Cerebellar cortex (tissue), 1 donor: ENCODE measurements around the gene SMCHD1.
"Not testable (repeated sequence)": the region's sequence is repeated elsewhere in the genome, so short reads cannot be mapped to it uniquely, and the experiment has no call there.

ENCODE experiments used
- DNase-seq: peaks from one replicate; pipeline ENCODE4 v3.0.0-alpha.2; 2015; ENCODE audit warnings: low spot score

The SMCHD1 gene

DNA sequence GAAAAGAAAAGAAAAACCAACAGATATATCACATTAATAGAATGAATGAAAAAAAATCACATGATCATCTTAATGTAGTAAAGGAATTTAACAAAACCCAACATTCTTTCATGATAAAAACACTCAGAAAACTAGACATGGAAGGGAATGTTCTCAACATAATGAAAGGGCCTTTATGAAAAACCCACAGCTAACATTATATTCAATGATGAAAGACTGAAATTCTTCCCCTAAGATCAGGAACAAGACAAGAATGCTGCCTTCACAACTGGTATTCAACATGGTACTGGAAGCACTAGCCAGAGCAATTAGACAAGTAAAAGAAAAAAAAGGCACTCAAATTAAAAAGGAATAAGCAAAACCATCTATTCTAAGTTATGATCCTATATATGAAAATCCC lies 162.8 kb downstream of the SMCHD1 start:
- DNase-seq, result no peak

DNA sequence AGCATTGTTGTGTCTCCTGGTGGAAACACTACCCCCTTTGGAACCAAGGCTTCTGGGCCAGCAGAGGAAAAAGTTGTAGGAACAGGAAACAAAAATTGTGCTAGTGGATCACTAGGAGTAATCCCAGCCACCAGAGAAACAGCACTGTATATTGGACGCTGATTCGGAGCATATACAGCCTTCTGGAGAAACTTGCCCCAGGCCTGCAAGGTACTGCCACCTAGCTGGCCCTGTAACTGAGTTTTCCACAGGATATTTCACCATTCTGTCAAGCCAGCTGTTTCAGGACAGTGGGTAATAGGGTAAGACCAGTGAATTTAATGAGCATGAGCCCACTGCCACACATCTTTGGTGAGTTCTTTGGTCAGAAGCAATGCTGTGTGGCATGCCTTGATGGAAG lies 166.2 kb downstream of the SMCHD1 start:
- no peak for DNase-seq

DNA sequence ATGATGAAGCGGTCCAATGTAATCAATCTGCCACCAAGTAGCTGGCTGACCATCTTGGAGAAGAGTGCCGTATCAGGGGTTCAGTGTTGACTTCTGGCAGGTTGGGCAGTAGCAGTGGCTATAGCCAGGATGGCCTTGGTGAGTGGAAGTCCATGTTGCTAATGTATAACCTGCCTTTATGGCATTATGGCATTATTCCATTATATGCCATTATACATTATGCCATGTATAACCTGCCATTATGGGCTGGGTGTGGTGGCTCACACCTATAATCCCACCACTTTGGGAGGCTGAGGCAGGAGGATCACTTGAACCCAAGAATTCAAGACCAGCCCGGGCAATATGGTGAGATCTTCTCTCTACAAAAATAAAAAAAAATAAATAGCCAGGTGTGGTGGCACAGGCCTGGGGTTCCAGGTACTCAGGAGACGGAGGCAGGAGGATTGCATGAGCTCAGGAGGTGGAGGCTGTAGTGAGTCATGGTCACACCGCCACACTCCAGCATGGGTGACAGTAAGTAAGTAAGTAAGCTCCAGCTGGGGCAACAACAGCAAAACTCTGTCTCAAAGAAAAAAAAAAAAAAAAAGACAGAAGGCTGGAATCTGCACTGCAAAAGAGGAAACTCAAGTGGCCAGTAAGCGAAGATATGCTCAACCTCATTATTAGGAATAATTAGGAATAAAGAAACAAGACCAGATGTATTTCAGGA lies 166.8 kb downstream of the SMCHD1 start:
- no peak for DNase-seq

DNA sequence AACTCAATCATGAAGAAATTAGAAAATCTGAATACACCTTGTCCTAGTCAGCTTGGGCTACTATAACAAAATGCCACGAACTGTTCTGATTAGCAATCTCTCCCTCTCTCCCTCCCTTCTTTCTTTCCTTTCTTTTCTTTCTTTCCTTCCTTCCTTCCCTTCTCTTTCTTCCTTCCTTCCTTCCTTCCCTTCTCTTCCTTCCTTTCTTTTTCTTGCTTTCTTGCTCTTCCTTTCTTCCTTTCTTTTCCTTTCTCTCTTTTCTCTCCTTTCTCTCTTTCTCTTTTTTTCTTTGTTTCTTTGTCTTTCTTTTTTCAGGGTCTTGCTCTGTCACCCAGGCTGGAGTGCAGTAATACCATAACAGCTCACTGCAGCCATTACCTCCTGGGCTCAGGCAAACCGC lies 167.7 kb downstream of the SMCHD1 start:
- DNase-seq, result no peak

DNA sequence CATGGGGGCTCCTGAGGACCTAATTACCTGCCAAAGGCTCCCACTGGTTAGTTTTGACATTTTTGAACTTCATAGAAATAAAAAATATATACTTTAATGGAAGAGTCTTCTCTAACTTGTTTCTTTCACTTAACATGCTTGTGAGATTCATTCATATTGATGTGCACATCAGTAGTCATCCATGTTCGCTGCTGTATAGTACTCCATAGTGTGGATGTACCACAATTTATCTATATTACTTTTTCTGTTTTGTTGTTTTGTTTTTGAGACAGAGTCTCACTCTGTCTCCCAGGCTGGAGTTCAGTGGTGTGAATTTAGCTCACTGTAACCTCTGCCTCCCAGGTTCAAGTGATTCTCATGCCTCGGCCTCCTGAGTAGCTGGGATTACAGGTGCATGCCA lies 168.4 kb downstream of the SMCHD1 start:
- DNase-seq, result no peak

DNA sequence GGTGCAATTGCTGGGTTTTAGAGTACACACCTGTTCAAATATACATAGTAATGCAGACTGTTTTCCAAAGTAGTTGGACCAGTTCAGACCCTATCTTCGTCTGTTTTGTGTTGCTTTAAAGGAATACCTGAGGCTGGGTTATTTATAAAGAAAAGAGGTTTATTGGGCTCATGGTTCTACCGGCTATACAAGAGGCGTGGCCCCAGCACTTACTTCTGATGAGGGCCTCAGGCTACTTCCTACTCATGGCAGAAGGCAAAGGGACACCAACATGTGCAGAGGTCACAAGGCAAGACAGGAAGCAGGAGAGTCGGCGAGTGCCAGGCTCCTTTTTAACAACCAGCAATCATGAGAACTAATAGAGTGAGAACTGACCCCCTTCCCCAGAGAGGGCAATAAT lies 169.3 kb downstream of the SMCHD1 start:
- no peak for DNase-seq

DNA sequence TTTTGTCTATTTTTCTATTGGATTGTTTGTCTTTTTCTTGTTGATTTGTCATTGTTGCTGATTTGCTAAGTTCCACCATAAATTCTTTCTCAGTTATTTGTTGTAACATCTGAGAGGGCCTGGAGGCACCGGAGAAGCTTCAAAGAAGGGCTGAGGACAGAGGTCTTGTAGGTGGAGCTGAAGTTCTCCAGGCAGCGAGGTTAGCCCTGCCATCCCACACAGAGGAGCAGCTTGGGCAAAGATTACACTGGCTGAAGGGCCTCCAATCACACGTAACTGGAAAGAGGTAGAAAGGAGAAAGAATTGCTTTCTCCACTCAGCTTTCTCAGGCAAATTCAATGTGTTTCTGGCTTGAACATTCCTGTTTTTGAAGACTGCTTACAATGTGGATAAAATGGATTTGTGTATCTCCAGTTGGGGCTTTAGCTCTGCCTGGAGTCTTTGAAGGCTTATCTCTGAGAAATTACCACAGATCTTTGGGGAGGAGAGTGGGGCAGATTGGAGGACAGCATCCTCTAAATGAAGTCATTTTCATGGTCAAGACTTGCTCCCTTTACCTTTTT lies 170.2 kb downstream of the SMCHD1 start:
- no peak for DNase-seq

DNA sequence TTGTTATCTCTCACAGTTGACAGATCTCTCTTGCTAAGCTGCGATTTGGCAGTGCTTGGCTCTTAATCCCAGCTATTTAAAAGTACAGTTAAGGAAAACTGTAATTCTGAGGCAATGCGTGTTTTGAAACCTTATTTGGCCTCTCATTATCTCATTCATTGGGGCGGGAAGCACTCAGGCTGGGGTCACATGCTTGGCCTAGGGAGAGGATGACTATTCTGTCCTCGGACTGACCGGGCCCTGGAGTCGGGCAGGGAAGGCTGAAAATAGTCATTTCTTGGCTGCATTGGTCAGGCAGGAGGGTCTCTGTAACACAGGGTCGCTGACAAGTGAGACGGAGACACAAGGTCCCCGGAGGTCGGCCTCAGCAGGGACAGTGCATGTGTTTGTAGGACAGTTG lies 171.1 kb downstream of the SMCHD1 start:
- DNase-seq, result no peak

DNA sequence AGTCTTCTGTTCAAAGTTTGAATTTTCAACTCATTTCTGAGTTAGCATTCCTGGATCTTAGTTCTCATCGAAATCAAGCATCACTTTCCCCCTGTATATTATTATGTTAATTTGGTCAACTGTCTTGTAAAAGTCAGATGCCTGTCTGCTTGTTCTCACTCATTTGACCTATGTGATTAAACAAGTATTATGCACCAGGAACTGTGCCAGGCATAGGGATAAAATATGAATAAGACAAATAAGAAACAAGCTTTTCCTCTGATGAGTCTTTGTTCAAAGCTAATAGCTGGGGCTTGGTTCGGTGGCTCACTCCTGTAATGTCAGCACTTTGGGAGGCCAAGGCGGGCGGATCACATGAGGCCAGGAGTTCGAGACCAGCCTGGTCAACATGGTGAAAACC lies 171.5 kb downstream of the SMCHD1 start:
- DNase-seq, result no peak

DNA sequence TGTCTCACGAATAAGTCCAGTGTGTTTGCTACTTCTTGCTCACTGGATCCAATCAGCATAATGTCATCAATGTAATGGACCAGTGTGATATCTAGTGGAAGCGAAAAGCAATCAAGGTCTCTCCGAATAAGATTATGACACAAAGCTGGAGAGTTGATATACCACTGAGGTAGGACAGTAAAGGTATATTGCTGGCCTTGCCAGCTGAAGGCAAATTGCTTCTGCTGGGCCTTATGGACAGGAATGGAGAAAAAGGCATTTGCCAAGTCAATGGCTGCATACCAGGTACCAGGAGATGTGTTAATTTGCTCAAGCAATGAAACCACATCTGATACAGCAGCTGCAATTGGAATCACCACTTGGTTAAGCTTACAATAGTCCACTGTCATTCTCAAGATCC lies 180.6 kb downstream of the SMCHD1 start:
- not testable (repeated sequence) for DNase-seq

DNA sequence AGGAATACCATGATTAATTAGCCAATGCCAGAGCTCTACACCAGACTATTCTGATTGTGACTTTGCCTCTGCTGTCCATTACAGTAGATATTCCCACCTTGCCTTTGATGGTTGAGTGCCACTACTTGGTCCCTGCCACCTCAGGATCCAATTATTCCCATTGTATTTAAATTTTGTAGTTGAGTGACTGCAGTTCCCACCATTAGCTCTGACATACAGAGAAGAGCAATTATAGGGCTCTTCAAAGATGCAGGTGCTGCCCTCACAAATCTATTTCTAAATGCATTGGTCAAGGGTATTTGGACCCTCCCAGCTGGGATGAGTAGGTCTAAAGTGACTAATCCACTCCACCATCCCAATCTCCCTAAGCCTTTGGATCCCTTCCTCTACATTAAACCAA lies 181.8 kb downstream of the SMCHD1 start:
- DNase-seq, result not testable (repeated sequence)

DNA sequence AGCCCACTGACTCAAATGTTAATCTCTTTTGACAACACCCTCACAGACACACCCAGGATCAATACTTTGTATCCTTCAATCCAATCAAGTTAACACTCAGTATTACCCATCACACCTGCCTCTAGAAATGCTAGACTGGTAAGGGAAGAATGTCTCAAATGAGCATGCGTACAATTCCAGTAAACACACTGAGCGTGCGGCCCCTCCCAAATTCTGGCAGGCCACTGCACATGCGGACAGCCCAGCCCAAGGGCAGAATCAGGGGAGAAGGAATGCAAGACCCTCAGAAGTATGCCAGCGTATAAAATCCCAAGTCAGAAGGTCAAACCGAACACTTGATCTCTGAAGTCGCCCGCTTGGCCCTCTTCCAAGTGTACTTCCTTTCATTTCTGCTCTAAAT lies 183.7 kb downstream of the SMCHD1 start:
- no peak for DNase-seq

DNA sequence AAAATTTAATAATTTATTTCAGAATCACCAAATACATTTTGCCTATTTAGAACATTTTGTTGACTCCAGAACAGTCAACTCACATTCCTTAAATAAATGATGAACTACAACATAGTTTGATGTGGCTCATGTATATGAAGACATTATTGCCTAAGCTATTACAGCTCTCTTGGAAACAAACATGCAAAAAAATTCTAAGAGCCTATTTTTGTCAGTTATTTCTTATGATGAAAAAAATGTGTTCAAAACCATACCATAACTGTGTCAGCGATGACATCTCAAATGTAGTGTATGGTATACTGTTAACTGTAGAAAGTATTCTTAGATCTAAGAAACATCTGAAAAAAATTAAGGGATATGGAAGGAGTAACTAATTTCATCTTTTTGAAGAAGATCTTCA lies 185.0 kb downstream of the SMCHD1 start:
- no peak for DNase-seq

DNA sequence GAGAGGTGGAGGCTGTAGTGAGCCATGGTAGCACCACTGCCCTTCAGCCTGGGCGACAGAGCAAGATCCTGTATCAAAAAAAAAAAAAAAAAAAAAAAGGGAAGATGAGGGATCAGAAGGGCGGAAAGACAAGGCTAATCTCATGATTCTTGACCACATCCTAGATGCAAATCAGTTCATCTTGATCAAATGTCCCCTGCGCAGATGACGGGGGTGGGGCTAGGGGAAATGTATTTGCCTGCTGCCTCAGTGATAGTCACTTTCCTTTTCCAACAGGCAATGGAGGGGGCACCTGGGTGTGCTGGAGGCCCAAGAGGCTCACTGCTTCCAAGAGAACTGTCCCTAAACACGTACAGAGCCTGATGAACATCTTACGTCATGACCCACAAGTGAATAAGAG lies 187.6 kb downstream of the SMCHD1 start:
- no peak for DNase-seq

DNA sequence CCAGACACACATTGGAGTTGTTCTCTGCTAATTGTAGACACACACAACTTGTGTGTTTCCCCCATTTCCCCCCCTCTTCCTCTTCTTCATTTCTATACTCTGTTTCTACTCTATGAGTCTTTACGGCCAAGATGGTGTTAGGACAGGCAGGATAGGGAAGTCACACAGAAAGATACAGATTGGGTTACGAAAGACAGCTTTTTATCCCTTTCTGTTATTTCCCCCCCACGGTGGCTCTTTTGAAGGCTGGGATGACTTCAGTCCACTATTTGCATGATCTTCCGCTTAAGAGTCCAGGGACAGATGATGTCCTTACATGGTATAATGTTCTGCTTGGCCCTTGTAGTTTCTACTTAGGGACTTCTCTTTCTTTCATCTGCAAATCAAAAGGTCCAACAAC lies 189.6 kb downstream of the SMCHD1 start:
- no peak for DNase-seq

DNA sequence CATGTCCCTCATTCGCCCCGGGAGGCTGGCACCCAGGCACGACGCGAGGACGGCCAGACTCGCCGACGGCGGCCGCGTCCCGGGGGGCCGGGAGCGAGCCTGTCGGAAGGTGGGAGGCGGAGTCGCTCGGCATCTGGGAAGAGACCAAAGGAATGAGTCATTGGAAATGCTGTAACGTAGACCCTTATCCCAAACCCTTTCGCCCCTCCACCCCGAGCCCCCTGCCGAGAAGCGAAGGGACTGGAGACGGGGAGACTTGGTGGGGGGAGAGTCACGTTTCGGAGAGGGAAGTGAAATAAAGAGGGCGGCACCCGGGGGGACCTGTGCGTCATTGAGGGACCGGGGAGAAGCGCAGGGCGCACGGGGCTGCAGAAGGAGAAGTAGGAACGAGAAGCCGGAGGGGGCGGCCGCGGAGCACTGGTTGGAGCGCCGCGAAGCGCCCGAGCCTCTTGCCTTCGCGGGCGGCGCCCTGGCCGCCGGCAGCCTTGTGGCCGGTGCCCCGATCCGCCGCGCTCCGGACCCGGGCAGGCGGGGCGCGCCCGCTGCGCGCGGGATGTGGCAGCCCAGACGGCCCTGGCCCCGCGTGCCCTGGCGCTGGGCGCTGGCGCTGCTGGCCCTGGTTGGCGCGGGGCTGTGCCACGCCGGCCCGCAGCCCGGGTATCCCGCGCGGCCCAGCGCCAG lies 191.2 kb downstream of the SMCHD1 start, which contains the start of gene EMILIN2:
TSS of gene EMILIN2 (plus strand) at position 371 of the 681 bp plus-strand sequence. CDS start at position 554, 183 bp downstream.
- DNase-seq, result no peak

DNA sequence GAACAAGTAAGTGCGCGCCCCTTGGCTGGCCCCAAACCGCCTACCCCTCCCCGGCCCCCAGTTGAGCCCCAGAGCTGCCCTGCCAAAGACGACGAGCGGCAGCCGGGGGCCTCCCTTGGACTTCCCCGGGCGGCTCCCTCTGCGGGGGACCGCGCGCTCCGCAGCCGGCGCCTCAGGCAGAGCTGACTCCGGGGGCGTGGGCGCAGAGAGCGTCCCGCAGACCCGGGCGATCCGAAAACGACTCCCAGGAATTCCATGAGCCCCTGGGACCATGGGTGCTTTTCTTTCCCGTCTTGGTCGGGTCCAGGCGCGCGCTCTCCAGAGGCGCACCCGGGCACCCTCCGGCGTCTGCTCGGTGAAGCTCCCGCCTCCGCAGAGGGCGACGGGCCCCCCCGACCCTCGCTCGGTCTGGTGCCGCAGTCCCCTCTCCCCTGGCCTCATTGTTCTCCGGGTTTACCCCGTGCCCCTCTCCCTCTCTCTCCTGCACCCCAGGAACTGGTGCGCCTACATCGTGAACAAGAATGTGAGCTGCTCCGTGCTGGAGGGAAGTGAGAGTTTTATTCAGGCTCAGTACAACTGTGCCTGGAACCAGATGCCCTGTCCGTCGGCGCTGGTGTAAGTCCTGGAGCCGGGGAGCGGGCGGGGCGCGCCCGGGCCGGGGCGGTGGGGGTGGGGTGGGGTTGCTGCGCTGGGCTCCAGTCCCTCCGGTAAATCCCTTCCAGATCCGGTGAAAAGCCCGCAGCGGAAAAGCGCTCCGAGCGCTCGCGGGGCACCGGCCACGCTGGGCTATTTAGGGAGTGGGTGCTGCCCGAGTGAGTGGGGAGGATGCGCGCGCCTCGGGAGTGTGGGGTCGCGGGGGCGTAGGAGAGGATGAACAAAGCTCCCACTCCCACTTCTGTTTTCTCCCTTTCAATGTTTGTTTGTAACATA lies 192.1 kb downstream of the SMCHD1 start:
- no peak for DNase-seq

DNA sequence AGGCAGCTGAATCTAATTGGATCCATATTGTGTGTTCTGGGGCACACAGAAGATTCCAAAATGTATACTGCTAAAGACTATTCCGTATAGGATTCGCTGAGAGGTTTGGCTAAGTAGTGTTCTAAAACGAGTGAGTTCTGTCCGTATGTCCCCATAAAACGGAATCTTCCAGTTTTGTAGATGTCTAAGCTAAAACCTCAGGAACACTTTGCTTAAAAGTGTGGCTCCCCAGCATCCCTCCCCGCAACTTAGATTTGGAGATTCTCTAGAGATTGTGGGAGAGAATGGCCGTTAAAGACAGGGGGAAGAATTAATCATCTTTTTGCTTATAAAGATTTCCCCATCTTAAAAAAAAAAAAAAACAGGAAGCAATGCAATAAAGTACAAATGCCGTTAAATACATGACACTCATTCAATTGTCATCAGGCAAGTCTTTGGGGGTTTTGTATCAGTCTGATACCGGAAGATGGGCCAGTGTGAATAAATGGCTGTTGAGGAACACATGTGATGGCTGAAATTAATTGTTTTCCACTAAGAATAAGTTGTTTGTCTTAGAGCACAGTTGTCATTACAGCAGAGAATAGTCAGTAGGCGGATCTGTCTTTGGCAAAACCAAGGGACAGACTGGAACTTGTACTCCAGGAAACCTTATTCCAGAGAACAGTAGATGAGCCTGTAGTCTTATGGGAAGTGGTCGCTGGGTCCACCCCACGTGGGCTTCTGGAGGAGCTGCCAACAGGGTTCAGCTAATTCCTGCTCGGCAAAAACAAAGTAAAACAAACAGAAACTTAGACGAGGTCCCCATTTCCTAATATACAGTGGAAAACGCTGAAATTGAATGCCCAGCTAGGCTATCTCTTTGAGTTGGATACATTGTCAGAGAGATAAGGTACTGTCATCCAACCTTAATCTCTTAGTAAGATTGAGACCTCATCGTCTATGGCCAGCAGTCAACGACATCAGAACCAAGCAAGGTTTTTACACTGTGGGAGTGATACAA lies 193.0 kb downstream of the SMCHD1 start:
- DNase-seq, result no peak

DNA sequence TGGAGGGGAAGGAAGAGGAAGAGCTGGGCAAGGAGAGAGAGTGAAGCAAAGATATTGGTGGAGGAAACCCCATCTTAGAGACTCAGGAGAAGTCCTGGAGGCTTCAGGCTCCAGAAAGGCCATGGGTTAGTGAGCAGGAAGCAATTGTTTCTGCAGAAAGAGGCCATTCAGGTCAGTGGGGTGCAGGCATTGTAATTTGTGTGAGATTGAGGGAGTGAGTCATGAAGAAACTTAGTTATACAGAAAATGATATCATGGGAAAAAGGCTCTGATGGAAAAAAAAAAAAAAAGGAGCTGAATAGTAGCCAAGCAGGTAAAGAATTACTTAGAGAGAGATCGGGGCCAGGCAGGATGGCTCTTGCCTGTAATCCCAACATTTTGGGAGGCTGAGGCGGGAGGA lies 195.3 kb downstream of the SMCHD1 start:
- no peak for DNase-seq

DNA sequence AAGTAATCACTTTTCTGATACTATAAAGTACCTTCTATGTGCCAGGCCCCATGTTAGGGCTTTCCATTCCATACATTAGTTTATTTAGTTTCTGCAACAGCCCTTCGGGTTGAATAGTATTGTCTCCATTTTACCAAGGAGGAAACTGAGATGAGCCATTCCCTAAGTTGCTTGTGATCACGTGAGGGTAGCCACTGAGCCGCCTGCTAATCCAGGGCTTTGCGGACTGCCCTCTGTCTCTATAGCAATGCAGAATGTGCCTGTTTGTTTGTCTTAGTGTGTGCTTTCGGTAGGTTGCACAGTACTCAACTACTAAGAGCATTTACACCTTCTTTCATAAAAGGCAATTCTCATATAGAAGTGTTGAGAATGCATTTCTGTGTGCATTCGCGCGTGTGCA lies 196.2 kb downstream of the SMCHD1 start:
- no peak for DNase-seq

DNA sequence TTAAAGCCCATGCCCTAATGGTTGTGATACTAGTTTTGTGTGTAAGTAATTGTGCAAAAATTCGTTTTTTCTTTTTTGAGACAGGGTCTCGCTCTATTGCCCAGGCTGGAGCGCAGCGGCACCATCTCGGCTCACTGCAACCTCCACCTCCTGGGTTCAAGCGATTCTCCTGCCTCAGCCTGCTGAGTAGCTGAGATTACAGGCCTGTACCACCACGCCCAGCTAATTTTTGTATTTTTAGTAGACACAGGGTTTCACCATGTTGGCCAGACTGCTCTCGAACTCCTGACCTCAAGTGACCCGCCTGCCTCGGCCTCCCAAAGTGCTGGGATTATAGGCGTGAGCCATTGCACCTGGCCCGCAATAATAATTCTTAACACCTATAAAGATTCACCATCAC lies 196.9 kb downstream of the SMCHD1 start:
- DNase-seq, result not testable (repeated sequence)
